Activated CD8-positive, alpha-beta memory T cell treated with anti-CD3 and anti-CD28 coated beads, Interleukin-2, amount 50 U/mL, for 24 hours (primary cell): ENCODE results near the gene FOSL2.

Experiments used
- DNase-seq: peaks from one replicate; pipeline ENCODE4 v3.0.0-alpha.2; 2020; ENCODE audit errors: extremely low read depth

FOSL2 gene

GRCh38 chr2:28394997-28395333 is 2.3 kb downstream of the FOSL2 start:
- DNase-seq = no peak

DNA sequence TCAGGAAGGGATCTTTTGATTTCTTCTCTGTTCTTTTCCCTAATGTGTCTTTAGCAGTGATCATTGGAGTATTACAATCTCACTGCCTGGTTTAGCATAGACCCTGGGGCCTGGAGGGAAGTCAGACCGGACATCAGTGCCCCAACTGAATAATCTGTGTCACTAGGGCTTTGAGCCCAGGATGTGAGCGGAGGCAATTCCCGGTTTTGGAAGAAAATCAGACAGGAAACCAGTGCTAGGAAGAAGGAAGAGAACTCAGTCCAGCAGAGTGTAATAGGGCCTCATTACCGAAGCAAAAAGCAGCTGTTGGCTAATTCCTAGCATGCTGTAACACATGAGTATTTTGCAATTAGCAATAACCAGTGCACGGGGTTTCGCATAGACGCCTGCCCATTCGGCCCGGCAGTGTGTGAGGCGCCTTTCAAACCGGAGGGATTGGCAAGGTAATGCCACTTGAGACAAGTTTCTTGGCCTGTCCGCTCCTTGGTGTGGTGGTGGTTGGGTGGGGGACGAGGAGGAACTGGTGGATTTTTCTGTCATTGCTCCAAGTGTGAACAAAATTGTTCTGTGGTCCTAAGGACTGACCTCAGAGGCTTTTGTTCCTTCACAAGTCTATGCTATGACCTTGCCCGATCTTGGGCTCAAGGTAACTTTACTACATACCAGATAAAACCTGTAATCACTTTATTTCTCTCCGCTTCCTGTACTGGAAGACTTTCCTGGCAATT is 2.8 kb downstream of the FOSL2 start:
- no peak for DNase-seq

DNA sequence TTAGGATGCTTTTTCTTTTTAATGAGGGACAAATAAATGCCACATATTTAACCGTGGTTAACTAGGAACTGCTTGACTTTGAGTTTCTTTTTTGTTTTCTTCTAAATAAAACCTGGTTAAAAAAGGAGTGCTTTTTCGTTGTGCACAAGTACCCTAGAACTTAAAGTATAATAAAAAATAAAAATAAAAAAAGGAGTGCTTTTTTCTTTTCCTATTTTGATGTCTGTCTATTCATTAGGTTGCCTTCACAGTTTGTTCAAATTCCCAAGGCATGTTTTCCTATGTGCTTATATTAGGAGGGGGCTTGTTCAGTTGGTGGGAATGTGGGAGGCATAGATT is 4.4 kb downstream of the FOSL2 start:
- DNase-seq = no peak

- DNase-seq = no peak
These were observed 5.6 kb downstream of the FOSL2 start for GRCh38 chr2:28398101-28398834.

DNA sequence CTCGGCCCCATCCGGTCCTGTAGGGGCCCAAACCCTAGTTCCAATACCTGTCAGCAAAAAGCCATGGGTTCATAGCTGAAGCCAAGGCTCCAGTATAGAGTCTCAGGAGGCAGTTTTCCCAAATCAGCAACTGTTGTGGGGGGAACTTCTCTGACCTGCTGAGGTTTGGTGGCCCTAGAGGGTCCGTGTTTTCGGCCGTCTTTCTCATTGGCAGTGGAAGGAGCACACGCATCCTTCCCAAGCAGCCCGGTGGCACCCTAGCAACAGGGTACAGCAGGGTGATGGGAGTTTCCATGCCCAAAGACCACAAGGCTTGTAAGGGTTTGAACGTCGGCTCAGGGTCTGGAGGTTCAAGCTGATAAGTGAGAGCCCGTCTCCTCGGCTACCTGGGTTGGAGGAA is 6.6 kb downstream of the FOSL2 start:
- DNase-seq = no peak

DNA sequence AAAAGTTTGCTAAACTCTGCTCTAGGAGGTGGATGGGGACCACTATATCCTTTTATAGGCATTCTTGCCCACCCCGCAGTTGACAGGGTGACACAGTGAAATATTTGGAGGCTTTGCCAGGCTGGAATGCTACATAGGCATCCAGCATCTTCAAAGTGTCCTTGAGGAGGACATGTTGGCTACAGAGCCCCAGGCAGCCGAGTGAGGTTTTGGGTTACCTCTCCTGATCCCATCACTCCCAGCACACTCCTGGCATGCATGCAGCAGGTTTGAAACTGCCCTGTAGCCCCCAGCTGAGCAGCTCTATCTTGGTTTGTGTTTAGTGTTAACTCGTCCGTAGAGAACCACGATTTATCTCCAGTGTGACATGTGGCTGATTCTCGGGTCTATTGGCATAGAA is 7.3 kb downstream of the FOSL2 start:
- no peak for DNase-seq

DNA sequence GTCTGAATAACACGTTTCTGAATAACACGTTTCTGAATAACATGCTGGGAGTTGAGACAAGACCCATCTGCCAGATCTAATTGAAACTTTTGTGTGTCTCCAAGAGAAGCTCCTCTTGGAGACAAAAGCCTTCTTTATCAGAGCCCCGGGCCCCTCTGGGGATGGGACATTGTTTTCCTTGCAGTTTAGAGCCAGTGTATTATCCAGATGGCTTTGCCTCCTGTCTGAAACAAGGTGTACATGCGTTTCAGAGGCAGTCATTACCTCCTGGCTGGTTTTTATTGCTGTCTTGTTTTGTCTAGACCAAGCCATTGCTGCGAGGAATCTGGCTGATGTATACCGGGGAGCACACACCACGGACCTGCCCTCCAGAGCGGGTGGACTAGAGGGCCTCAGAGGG is 7.8 kb downstream of the FOSL2 start:
- DNase-seq = no peak

DNA sequence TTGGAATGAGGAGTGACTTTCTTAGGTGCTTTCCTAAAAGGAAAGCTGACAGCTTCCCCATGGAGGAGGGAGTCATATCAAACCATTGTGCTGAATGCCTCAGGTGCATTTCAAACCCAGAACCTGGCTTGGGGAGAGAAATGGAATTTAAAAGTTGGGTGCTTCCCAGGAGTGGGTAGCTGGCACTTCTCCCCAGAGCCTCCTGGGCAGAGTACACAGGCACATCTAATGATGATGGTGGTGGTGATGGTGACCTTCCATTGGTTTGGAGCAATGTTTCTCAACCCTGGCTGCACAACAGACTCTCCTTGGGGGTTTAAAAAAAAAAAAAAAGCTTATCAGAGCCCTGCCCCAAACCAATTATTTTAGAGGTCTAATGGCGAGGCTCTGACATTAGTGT is 8.3 kb downstream of the FOSL2 start:
- DNase-seq = no peak

GRCh38 chr2:28401411-28401810 is 8.8 kb downstream of the FOSL2 start:
- DNase-seq = no peak

DNA sequence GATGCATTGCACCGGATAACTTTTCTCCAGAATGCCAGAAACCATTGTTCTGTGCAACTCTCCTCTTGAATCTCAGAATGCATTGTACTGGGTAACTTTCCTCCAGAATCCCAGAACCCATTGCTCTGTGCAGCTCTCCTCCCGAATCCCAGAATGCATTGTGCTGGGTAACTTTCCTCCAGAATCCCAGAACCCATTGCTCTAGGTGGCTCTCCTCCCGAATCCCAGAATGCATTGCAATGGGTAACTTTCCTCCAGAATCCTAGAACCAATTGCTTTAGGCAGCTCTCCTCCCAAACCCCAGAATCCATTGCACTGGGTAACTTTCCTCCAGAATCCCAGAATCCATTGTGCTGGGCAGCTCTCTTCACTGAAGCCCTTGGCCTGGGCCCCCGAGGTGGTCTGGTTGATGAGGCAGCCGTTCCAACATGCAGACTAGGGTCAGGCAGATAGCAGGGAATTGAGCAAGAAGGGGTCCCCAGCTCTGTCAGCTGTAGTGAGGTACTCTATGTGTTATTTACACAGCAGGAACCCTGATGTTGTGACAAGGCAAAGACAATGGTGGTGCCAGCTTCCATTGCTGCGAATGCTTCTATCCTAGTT is 9.4 kb downstream of the FOSL2 start:
- DNase-seq = no peak

- no peak for DNase-seq
These were observed 10.8 kb downstream of the FOSL2 start for GRCh38 chr2:28403370-28403956.

DNA sequence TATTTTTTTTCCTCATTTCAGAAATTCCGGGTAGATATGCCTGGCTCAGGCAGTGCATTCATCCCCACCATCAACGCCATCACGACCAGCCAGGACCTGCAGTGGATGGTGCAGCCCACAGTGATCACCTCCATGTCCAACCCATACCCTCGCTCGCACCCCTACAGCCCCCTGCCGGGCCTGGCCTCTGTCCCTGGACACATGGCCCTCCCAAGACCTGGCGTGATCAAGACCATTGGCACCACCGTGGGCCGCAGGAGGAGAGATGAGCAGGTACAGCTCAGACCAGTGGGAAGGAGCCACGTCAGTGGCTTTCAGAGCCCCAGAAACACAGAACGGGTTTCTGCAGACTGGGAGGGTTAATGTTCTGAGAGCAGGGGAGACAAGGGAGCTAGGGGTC is 11.4 kb downstream of the FOSL2 start:
- no peak for DNase-seq

DNA sequence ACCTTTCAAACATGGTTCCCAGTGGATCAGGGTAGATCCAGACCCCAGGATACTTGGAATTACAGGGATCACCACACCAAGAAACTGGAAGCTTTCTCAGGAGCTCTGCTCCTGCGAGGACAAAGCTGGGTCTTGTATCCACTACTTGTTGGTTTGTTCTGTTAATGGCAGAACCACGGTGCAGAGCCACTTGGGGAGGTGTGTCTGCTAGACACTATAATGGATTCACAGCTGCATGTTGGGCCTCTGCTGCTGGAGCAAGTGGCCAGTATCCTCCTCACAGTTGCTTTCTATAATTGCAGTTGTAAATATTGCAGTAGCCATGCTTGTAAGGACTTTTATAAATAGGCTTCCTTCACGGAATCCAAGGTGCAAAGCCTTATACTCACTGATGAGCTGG is 12.9 kb downstream of the FOSL2 start:
- DNase-seq = no peak

DNA sequence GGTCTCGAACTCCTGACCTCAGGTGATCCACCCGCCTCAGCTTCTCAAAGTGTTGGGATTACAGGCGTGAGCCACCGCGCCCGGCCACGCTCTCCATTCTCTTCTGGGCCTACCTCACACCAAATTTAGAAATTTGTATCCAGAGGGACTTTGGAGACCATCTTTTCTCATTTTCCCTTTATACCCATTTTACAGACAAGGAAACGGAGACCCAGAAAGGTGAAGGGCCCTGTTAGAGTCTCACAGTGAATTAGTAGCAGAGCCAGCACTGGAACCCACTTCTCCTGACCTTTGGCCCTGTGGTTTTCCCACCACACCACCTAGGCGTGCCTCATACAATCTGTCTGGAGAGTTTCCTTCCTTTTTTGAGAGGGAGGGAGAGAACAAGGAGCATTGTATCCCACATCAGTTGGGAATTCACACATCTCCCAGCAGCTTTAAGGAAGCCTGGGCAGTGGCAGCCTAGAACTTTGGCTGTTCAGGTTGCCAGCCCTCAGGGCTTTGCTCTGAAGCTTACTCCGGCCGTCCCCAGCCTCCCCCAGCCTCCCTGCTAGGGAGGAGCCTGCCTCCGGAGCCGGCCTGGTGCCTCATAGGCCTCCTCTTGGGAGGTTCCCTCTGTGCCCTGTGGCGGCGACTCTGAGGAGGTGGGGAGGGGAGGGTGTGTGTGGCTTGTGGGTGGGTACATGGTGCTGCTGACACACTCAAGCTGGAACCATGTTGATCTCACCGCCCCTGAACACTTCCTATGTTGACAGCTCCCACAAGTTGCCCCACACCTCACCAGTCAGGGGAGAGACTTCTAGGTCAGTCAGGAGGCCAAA is 13.8 kb downstream of the FOSL2 start:
- no peak for DNase-seq

DNA sequence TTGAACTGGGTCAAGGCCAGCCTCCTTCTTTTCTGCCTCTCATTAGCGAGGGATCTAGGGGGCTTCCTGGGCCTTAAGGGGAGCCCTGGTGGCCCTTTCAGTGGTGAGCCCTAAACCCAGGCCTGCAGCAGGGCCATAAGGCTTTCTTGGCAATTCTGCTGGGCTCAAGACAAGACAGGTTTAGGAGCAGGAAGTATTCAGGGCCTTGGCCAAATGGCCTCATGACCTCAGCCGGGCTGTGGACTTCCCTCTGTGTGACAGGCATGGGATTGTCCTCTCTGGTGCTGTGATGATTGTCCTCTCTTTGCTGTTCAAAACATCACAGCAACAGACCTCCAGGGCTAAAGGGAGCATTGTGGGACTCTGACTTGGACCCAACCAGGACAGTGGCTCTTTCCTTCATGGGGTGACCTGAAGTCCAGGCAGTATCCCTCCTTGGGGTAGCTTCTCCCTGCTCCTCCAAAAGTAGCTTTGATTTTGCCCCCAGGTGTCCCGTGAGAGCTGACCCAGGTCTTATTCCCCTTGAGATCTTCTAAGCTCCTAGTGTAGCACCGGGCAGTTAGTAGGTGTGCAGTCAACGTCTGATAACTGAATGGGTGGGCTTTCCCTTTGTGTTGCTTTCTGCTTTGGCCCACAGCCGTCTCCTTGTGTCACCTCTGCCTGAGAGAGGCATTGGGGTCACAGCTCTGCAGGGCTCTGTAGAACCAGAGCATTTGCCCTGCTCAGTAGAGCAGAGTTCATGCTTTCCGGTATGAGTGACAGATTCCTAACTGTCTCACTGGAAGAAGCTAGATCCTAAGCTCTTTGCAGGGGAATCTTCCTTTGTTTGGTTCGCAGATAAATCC is 14.7 kb downstream of the FOSL2 start:
- no peak for DNase-seq

- DNase-seq = no peak
These were observed 15.5 kb downstream of the FOSL2 start for GRCh38 chr2:28407976-28408690.

DNA sequence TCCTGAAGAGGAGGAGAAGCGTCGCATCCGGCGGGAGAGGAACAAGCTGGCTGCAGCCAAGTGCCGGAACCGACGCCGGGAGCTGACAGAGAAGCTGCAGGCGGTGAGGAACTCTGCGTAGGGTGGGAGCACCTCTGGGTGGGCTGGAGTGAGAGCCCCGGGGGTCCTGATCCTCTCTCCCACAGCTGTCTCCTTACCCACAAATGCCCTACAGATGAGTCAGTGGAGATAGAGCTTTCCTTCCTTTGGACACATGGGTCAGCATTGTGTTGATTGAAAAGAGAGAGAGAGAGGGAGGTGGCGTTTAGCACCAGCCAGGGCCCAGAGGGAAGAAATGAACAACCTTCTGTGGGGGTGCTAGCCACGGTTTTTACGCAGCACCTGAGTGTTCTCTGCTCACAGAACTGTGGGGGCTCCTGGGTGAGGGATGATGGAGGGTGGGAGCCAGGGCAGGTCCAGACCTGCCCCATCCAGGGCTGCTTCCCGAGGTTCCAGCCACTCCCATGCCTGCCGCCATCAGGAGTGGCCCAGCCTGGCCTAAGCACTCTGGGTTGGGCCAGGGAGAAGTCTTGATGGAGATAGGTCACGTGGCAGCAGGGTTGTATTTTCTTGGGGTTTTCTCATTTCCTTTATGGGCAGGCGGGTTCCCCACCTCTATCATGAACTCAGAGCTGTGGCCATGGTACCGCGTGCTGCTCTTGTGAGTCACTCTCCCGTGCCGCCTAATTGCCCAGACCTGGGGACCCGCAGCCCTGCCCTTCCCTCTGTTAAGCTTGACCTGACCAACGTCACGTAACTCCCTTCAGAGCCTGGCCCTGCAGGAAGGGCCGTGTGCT is 16.3 kb downstream of the FOSL2 start:
- DNase-seq = peak; percentile 48

DNA sequence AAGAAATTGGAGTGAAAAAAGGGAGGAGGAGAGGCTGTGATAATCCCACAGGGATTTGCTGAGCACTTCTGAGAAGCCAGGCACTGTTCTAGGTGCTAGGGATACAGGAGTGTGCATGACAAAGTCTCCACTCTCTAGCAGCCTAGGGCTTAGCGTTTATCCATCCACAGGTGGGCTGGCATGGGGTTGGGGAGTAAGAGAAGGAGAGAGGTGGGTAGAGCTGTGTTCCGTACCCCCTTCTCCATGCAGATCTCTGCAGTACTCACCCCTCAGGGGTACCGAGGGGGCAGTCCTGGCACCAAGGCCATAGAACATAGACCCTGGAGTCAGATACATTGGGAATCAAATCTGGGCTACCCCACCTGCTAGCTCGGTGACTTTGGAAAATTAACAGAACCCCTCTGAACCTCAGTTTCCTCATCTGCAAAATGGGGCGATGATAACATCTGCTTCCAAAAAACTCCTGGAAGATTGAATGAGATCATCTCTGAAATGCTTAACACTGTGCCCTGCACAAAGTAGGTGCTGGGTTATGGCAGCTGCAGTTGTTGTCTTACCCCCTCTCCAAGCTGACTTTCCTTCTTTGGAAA is 18.6 kb downstream of the FOSL2 start:
- DNase-seq = no peak

DNA sequence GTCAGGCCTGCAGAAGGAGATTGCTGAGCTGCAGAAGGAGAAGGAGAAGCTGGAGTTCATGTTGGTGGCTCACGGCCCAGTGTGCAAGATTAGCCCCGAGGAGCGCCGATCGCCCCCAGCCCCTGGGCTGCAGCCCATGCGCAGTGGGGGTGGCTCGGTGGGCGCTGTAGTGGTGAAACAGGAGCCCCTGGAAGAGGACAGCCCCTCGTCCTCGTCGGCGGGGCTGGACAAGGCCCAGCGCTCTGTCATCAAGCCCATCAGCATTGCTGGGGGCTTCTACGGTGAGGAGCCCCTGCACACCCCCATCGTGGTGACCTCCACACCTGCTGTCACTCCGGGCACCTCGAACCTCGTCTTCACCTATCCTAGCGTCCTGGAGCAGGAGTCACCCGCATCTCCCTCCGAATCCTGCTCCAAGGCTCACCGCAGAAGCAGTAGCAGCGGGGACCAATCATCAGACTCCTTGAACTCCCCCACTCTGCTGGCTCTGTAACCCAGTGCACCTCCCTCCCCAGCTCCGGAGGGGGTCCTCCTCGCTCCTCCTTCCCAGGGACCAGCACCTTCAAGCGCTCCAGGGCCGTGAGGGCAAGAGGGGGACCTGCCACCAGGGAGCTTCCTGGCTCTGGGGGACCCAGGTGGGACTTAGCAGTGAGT is 19.4 kb downstream of the FOSL2 start:
- DNase-seq = no peak
